ENCODE results near the gene KIF26B. TPM values are rescaled to one million over a fixed set of nuclear protein-coding genes. Genes with fewer than 3 reads are reported as not detected.

The KIF26B gene
- total RNA-seq, 2 donors from 2014 or later, result 0.30 to 0.35 TPM

GRCh38 chr1:245133995-245134715, 20.6 kb upstream of the KIF26B start:
- DNase-seq, result no peak
- H3K9me3 ChIP-seq, result no peaks in the 10 kb centered on the region
- intact Hi-C loops (cut with DNase I), result no loop called here
- no peaks in the 10 kb centered on the region for H3K27me3 ChIP-seq
- H3K4me3 ChIP-seq, result no peak overlapping the region
- no peak overlapping the region for H3K9ac ChIP-seq (ENCODE audit: low read depth in 2 of 2, low read length in 2 of 2)
- no peaks in the 10 kb centered on the region for H3K4me1 ChIP-seq
- no peak overlapping the region for H3K27ac ChIP-seq
- no peaks in the 10 kb centered on the region for H3K36me3 ChIP-seq
- TF ChIP-seq, protein P1, sequence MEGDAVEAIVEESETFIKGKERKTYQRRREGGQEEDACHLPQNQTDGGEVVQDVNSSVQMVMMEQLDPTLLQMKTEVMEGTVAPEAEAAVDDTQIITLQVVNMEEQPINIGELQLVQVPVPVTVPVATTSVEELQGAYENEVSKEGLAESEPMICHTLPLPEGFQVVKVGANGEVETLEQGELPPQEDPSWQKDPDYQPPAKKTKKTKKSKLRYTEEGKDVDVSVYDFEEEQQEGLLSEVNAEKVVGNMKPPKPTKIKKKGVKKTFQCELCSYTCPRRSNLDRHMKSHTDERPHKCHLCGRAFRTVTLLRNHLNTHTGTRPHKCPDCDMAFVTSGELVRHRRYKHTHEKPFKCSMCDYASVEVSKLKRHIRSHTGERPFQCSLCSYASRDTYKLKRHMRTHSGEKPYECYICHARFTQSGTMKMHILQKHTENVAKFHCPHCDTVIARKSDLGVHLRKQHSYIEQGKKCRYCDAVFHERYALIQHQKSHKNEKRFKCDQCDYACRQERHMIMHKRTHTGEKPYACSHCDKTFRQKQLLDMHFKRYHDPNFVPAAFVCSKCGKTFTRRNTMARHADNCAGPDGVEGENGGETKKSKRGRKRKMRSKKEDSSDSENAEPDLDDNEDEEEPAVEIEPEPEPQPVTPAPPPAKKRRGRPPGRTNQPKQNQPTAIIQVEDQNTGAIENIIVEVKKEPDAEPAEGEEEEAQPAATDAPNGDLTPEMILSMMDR (IDR thresholded peaks at IDR 0.05), result no peak

GRCh38 chr1:245142171-245142798, 12.5 kb upstream of the KIF26B start:
- no peaks in the 10 kb centered on the region for H3K4me1 ChIP-seq
- no peaks in the 10 kb centered on the region for H3K36me3 ChIP-seq
- no peaks in the 10 kb centered on the region for H3K9me3 ChIP-seq
- no peak overlapping the region for H3K27ac ChIP-seq
- no peak overlapping the region for H3K9ac ChIP-seq (ENCODE audit: low read depth in 2 of 2, low read length in 2 of 2)
- TF ChIP-seq, protein P1 (IDR thresholded peaks at IDR 0.05), result no peak
- no peaks in the 10 kb centered on the region for H3K27me3 ChIP-seq
- DNase-seq, result no peak
- intact Hi-C loops (cut with DNase I), result loop anchor here (10.0 kb wide), 1 partner anchor 1313 kb away; no protein-coding TSS in a partner anchor
- no peak overlapping the region for H3K4me3 ChIP-seq

DNA sequence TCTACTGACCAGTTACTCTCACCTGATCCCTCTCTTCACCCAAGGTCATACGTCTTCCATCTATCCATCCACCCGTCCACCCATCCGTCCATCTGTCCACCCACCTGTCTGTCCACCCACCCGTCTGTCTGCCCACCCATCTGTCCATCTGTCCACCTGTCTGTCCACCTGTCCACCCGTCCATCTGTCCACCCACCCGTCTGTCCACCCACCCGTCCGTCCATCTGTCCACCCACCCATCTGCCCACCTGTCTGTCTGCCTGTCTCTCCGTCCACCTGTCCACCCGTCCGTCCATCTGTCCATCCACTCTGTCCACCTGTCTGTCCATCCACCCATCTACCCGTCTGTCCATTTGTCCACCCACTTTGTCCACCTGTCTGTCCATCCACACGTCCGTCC, 11.8 kb upstream of the KIF26B start:
- H3K4me3 ChIP-seq, result no peak overlapping the region
- H3K9me3 ChIP-seq, result no peaks in the 10 kb centered on the region
- no peaks in the 10 kb centered on the region for H3K27me3 ChIP-seq
- H3K4me1 ChIP-seq, result no peaks in the 10 kb centered on the region
- no peaks in the 10 kb centered on the region for H3K36me3 ChIP-seq
- DNase-seq, result no peak
- intact Hi-C loops (cut with DNase I), result loop anchor here (10.0 kb wide), 1 partner anchor 1312 kb away; no protein-coding TSS in a partner anchor
- H3K9ac ChIP-seq (ENCODE audit: low read depth in 2 of 2, low read length in 2 of 2), result no peak overlapping the region
- TF ChIP-seq, protein P1 (IDR thresholded peaks at IDR 0.05), result no peak
- H3K27ac ChIP-seq, result no peak overlapping the region

DNA sequence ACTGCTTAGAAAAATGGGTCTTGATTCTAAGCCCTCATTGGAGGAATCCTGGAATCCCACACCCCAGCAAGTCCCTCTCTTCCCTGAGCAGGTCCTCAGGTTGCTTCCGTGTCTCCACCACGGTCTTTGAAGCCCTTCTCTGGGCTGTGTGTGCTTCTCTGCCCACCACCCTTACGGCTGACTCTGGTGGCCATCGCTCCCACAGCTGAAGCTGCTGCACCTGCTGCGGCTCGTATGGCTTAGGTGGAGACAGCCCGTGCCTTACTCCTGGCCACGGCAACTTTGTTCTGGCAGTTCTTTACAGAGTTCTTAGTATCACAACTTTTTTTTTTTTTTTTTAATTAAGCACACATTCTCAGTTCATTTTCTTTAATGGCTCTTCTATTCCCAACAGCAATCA, 10.9 kb upstream of the KIF26B start:
- H3K4me3 ChIP-seq, result no peak overlapping the region
- no peak for DNase-seq
- TF ChIP-seq, protein P1 (IDR thresholded peaks at IDR 0.05), result no peak
- intact Hi-C loops (cut with DNase I), result loop anchor here (10.0 kb wide), 1 partner anchor 1311 kb away; no protein-coding TSS in a partner anchor
- no peaks in the 10 kb centered on the region for H3K9me3 ChIP-seq
- H3K36me3 ChIP-seq, result no peaks in the 10 kb centered on the region
- H3K9ac ChIP-seq (ENCODE audit: low read depth in 2 of 2, low read length in 2 of 2), result no peak overlapping the region
- no peaks in the 10 kb centered on the region for H3K4me1 ChIP-seq
- no peaks in the 10 kb centered on the region for H3K27me3 ChIP-seq
- no peak overlapping the region for H3K27ac ChIP-seq

DNA sequence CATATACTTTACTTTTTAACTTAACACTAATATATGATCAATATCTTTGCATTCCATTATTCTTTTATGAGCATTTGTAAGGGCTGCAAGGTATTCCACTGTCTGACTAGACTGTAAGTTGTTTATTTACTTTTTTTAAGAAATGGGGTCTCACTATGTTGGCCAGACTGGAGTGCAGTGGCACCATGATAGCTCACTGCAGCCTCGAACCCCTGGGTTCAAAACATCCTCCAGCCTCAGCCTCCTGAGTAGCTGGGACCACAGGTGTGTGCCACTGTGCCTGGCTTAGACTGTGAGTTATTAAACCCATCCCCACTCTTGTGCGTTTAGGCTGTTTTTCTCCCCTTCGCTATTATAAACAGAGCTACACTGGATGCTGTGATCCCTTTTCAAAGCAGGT, 6.7 kb upstream of the KIF26B start:
- Histone ChIP-seq H3K27ac (no peak overlapping the region), H3K36me3 (no peaks in the 10 kb centered on the region), H3K4me3 (no peak overlapping the region), H3K9me3 (no peaks in the 10 kb centered on the region), H3K9ac (ENCODE audit: low read depth in 2 of 2, low read length in 2 of 2) (no peak overlapping the region), H3K27me3 (peaks cover 4% of the 10 kb centered on the region), H3K4me1 (no peaks in the 10 kb centered on the region)
- TF ChIP-seq, protein P1 (IDR thresholded peaks at IDR 0.05), result no peak
- intact Hi-C loops (cut with DNase I), result loop anchor here (5.0 to 10.0 kb wide), 2 partner anchors 859 to 1307 kb away; no protein-coding TSS in a partner anchor
- no peak for DNase-seq
